ENCODE measurements around the gene VDR.

Gene VDR

GRCh38 chr12:47793015-47793681, 111.6 kb downstream of the VDR start:
- no peak for DNase-seq (ENCODE audit: low read depth)

DNA sequence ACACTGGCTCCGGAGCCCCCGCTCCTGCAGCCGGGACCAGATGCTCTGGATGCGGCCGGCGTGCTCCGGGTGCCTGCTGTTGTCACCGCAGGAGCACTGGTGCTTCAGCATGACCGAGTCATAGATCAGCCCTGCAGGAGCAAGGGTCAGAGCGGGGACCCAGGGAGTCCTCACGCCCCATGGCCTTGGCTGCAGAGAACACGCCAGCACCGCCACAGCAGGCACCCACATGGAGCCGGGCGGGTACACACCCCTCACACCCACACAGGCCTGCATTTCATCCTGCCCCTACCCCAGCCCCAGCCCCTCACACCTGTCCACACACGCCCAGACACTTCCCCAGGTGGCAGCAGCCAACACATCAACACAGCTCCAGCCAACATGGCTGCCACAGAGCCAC, 112.9 kb downstream of the VDR start:
- DNase-seq (ENCODE audit: low read depth): no peak

Data from HS-5 (cell line).